Endothelial cell of umbilical vein (primary cell): ENCODE measurements around the gene RNF168. TPM values are rescaled to one million over a fixed set of nuclear protein-coding genes. Genes with fewer than 3 reads are reported as not detected.

Source experiments
- BruUV-seq: library from RNA; stranded (reverse); fragments of 400-500 nt; replicated peaks from 2 replicates; lab custom pipeline; 2021; lab: Mats Ljungman, UMichigan
- CTCF ChIA-PET: fragments of 300-600, 350-600 bp; sonication (Branson Sonifier 250); formaldehyde crosslinking; loops from one replicate; lab custom pipeline; 2021; ENCODE audit warnings: antibody characterized with exemption, inconsistent platforms; lab: Charles Lee
- POLR2A ChIA-PET: fragments of 300-600, 350-600 bp; sonication (Branson Sonifier 250); formaldehyde crosslinking; loops from one replicate; lab custom pipeline; 2021; ENCODE audit warnings: antibody characterized with exemption, inconsistent platforms; lab: Charles Lee
- DNase-seq: peaks from one replicate; pipeline ENCODE4 v3.0.0-alpha.2; 2011; ENCODE audit warnings: low read depth, low spot score
- FAIRE-seq: peaks from 2 replicates; lab custom pipeline; 2011; peaks lifted over from hg19 to GRCh38; lab: Jason Lieb, UNC
- H2AFZ ChIP-seq: 2 replicates; pipeline ENCODE4 v1.6.0; 2012; ENCODE audit warnings: low read depth, low read length, control low read depth, inconsistent platforms
- H3K27ac ChIP-seq: 2 replicates; pipeline ENCODE4 v1.5.1; 2011; ENCODE audit warnings: low read depth, mild to moderate bottlenecking, control low read depth, low read length, moderate library complexity; ENCODE audit not compliant: insufficient read depth
- H3K27me3 ChIP-seq, 2 experiments: 2 replicates each; pipeline versions ENCODE4 v1.6.0 to v1.6.1; 2011; ENCODE audit warnings: low read length in 2 of 2, mixed read lengths in 1 of 2; ENCODE audit not compliant: control insufficient read depth in 2 of 2, insufficient read depth in 2 of 2
- H3K36me3 ChIP-seq, 2 experiments: 2 replicates in 1 of 2; 3 replicates in 1 of 2; pipeline ENCODE4 v1.5.1; 2011; ENCODE audit warnings: low read length in 2 of 2, mild to moderate bottlenecking in 1 of 2, moderate library complexity in 1 of 2; ENCODE audit not compliant: control insufficient read depth in 2 of 2, insufficient read depth in 2 of 2; ENCODE audit errors: extremely low read depth in 1 of 2
- H3K4me1 ChIP-seq: 3 replicates; pipeline ENCODE4 v1.5.1; 2011; ENCODE audit warnings: mild to moderate bottlenecking, low read length; ENCODE audit not compliant: control insufficient read depth, insufficient read depth; ENCODE audit errors: extremely low read depth
- H3K4me2 ChIP-seq: 2 replicates; pipeline ENCODE4 v1.6.1; 2011; ENCODE audit warnings: low read length, control low read depth, mixed read lengths; ENCODE audit not compliant: insufficient read depth
- H3K4me3 ChIP-seq, 3 experiments: fragments of 200-600 bp in 1 of 3; sonication (generic), shearing (Covaris generic) in 1 of 3; replicated peaks in 1 of 3; 2 replicates each; pipeline ENCODE4 v1.5.1; 2011 to 2016; ENCODE audit warnings: control low read depth in 3 of 3, low read length in 3 of 3, mild to moderate bottlenecking in 2 of 3, inconsistent platforms in 1 of 3, low read depth in 1 of 3, moderate library complexity in 1 of 3; ENCODE audit not compliant: insufficient read depth in 1 of 3
- H3K79me2 ChIP-seq: 2 replicates; pipeline ENCODE4 v1.6.0; 2012; ENCODE audit warnings: low read length, inconsistent platforms; ENCODE audit not compliant: control insufficient read depth, insufficient read depth
- H3K9ac ChIP-seq: replicated peaks from 2 replicates; pipeline ENCODE3; 2011; ENCODE audit warnings: low read length, control low read depth; ENCODE audit not compliant: insufficient read depth; ENCODE audit errors: extremely low read depth
- H3K9me1 ChIP-seq: replicated peaks from 3 replicates; pipeline ENCODE4 v1.6.0; 2011; ENCODE audit warnings: mild to moderate bottlenecking, low read length; ENCODE audit not compliant: control insufficient read depth, insufficient read depth; ENCODE audit errors: extremely low read depth
- H3K9me3 ChIP-seq: replicated peaks from 2 replicates; pipeline ENCODE4 v1.5.1; 2012; ENCODE audit warnings: low read length, inconsistent platforms; ENCODE audit not compliant: control insufficient read depth, insufficient read depth
- H4K20me1 ChIP-seq: replicated peaks from 2 replicates; pipeline ENCODE3; 2011; ENCODE audit warnings: mild to moderate bottlenecking, low read length; ENCODE audit not compliant: control insufficient read depth, insufficient read depth; ENCODE audit errors: extremely low read depth
- EZH2 ChIP-seq: IDR thresholded peaks from 2 replicates; pipeline ENCODE4 v1.6.1; 2012; ENCODE audit warnings: borderline replicate concordance, low read depth, mild to moderate bottlenecking, moderate library complexity, low read length, inconsistent platforms; ENCODE audit not compliant: severe bottlenecking
- FOS ChIP-seq: IDR thresholded peaks from 2 replicates; pipeline ENCODE4 v1.6.1; 2011; ENCODE audit warnings: mild to moderate bottlenecking, low read length, moderate library complexity, borderline replicate concordance; ENCODE audit not compliant: insufficient read depth
- GATA2 ChIP-seq: IDR thresholded peaks from 2 replicates; pipeline ENCODE4 v1.7.0; 2011; ENCODE audit warnings: low read depth, mild to moderate bottlenecking, moderate library complexity, mixed read lengths, low read length; ENCODE audit not compliant: insufficient read length, insufficient read depth
- JUN ChIP-seq: IDR thresholded peaks from 2 replicates; pipeline ENCODE4 v1.6.1; 2011; ENCODE audit warnings: borderline replicate concordance, low read depth; ENCODE audit not compliant: insufficient read length, insufficient read depth
- MYC ChIP-seq: IDR thresholded peaks from one replicate; pipeline ENCODE4 v1.6.1; 2011; ENCODE audit warnings: mild to moderate bottlenecking, low read depth, low read length
- POLR2A ChIP-seq: IDR thresholded peaks from 2 replicates; pipeline ENCODE4 v1.6.1; 2012; ENCODE audit warnings: low read depth, mild to moderate bottlenecking, control low read depth, low read length
- POLR2AphosphoS5 ChIP-seq: IDR thresholded peaks from 2 replicates; pipeline ENCODE4 v1.6.1; 2012; ENCODE audit warnings: low read depth, mild to moderate bottlenecking, control low read depth, low read length, moderate library complexity; ENCODE audit not compliant: insufficient read depth
- dilution Hi-C: fragments of 300-500 bp; cut with MboI; formaldehyde crosslinking; loops from one replicate; pipeline ENCODE4 v1.15.0; 2019; ENCODE audit warnings: low sequenced_read_pairs; ENCODE audit not compliant: extremely low pct_ligation_motif_present
- intact Hi-C: fragments of 100-400 bp; cut with micrococcal nuclease; formaldehyde crosslinking; loops from one replicate; pipeline ENCODE4 v1.10.0; 2022
- polyA plus RNA-seq, 4 experiments: library from polyadenylated mRNA; depleted of rRNA in 3 of 4; stranded (reverse) in 3 of 4; unstranded in 1 of 4; fragments of >200 nt; gene quantifications; 2 replicates each; pipeline versions ENCODE4 v1.2.1 to v1.2.3, GENCODE V29; 2011 to 2012; ENCODE audit warnings: missing spikeins in 1 of 4
- total RNA-seq: library from RNA; stranded (reverse); gene quantifications from 2 replicates; pipeline ENCODE4 v1.2.3, GENCODE V29; 2021
- TF ChIP-seq, protein P1 (sequence below): IDR thresholded peaks from 2 replicates; pipeline ENCODE4 v1.6.1; 2011; ENCODE audit not compliant: insufficient read depth, insufficient read length
- TF ChIP-seq, protein P2 (sequence below), 2 donors: IDR thresholded peaks; 1 replicate in 1 of 2; 2 replicates in 1 of 2; pipeline ENCODE4 v1.5.1; 2011; ENCODE audit warnings: low read length in 2 of 2, mild to moderate bottlenecking in 2 of 2, moderate library complexity in 2 of 2, control low read depth in 1 of 2, inconsistent platforms in 1 of 2, low read depth in 1 of 2; ENCODE audit not compliant: insufficient read depth in 1 of 2; ENCODE audit errors: extremely low read depth in 1 of 2

Gene RNF168
- total and polyA plus RNA-seq, 2 donors (not counting 3 experiments of a cell fraction or from before 2014, with no cell fraction given): 4.0 to 32.9 TPM

GRCh38 chr3:196499061-196499460, 4.5 kb downstream of the RNF168 start:
- Histone ChIP-seq H3K79me2 (peaks cover 86% of the 10 kb centered on the region), H3K9me1 (no peaks in the 10 kb centered on the region), H3K4me3 (no peak overlapping the region), H3K9me3 (no peaks in the 10 kb centered on the region), H3K9ac (no peak overlapping the region), H3K27ac (peak overlapping the region; percentile 5), H4K20me1 (peaks cover 4% of the 10 kb centered on the region), H3K27me3 (no peaks in the 10 kb centered on the region), H3K4me2 (peak overlapping the region; percentile 92), H2AFZ (no peak overlapping the region), H3K4me1 (peaks cover 13% of the 10 kb centered on the region), H3K36me3 (peaks cover 0 to 2% of the 10 kb centered on the region in 2 experiments)
- dilution Hi-C loops (no loop called here), intact Hi-C loops (no loop called here)
- ChIA-PET POLR2A (interaction anchor here (0.6 kb wide), 1 partner anchor 434 kb away, joined by 3 read pairs; no protein-coding TSS in a partner anchor), CTCF (interaction anchor here (1.0 kb wide), 1 partner anchor 24 kb away, joined by 3 read pairs; no protein-coding TSS in a partner anchor)
- no TSS peak for BruUV-seq
- DNase-seq: no peak
- TF ChIP-seq, protein P1, sequence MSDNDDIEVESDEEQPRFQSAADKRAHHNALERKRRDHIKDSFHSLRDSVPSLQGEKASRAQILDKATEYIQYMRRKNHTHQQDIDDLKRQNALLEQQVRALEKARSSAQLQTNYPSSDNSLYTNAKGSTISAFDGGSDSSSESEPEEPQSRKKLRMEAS: no peak
- TF ChIP-seq POLR2A (no peak), POLR2AphosphoS5 (no peak), GATA2 (no peak)
- TF ChIP-seq, protein P2, sequence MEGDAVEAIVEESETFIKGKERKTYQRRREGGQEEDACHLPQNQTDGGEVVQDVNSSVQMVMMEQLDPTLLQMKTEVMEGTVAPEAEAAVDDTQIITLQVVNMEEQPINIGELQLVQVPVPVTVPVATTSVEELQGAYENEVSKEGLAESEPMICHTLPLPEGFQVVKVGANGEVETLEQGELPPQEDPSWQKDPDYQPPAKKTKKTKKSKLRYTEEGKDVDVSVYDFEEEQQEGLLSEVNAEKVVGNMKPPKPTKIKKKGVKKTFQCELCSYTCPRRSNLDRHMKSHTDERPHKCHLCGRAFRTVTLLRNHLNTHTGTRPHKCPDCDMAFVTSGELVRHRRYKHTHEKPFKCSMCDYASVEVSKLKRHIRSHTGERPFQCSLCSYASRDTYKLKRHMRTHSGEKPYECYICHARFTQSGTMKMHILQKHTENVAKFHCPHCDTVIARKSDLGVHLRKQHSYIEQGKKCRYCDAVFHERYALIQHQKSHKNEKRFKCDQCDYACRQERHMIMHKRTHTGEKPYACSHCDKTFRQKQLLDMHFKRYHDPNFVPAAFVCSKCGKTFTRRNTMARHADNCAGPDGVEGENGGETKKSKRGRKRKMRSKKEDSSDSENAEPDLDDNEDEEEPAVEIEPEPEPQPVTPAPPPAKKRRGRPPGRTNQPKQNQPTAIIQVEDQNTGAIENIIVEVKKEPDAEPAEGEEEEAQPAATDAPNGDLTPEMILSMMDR (IDR thresholded peaks at IDR 0.05; ENCODE audit: extremely low read depth in 1 of 2, insufficient read depth in 1 of 2, low read depth in 1 of 2, low read length in 2 of 2): no peak
- peak; percentile 38 for FAIRE-seq

- Histone ChIP-seq H3K27me3 (no peaks in the 10 kb centered on the region), H3K4me3 (no peak overlapping the region), H3K9me3 (no peaks in the 10 kb centered on the region), H3K4me1 (peaks cover 13% of the 10 kb centered on the region), H3K9me1 (no peaks in the 10 kb centered on the region), H3K9ac (no peak overlapping the region), H3K4me2 (no peak overlapping the region), H4K20me1 (peaks cover 4% of the 10 kb centered on the region), H3K36me3 (peaks cover 0 to 2% of the 10 kb centered on the region in 2 experiments), H2AFZ (no peak overlapping the region), H3K27ac (no peak overlapping the region), H3K79me2 (peaks cover 93% of the 10 kb centered on the region)
- no peak for DNase-seq
- intact Hi-C loops (no loop called here), dilution Hi-C loops (no loop called here)
- no TSS peak for BruUV-seq
- ChIA-PET POLR2A (no interaction called here), CTCF (no interaction called here)
- FAIRE-seq: no peak
- no peak for TF ChIP-seq MYC
- TF ChIP-seq GATA2: no peak
- TF ChIP-seq JUN: no peak
- TF ChIP-seq, protein P2 (IDR thresholded peaks at IDR 0.05; ENCODE audit: extremely low read depth in 1 of 2, insufficient read depth in 1 of 2, low read depth in 1 of 2, low read length in 2 of 2): no peak
- no peak for TF ChIP-seq EZH2
- TF ChIP-seq, protein P1: no peak
- no peak for TF ChIP-seq POLR2A
- TF ChIP-seq FOS: no peak
- no peak for TF ChIP-seq POLR2AphosphoS5
Measured at GRCh38 chr3:196498297-196498696, 5.3 kb downstream of the RNF168 start.
